ENCODE data around the gene TBX1.

GRCh38 chr22:19802001-19802893 lies 41.7 kb downstream of the TBX1 start:
- TF ChIP-seq POLR2AphosphoS5 (IDR thresholded peaks at IDR 0.05) (no peak), POLR2A (IDR thresholded peaks at IDR 0.05) (no peak), EP300 (IDR thresholded peaks at IDR 0.05) (no peak)
- TF ChIP-seq, protein P1, sequence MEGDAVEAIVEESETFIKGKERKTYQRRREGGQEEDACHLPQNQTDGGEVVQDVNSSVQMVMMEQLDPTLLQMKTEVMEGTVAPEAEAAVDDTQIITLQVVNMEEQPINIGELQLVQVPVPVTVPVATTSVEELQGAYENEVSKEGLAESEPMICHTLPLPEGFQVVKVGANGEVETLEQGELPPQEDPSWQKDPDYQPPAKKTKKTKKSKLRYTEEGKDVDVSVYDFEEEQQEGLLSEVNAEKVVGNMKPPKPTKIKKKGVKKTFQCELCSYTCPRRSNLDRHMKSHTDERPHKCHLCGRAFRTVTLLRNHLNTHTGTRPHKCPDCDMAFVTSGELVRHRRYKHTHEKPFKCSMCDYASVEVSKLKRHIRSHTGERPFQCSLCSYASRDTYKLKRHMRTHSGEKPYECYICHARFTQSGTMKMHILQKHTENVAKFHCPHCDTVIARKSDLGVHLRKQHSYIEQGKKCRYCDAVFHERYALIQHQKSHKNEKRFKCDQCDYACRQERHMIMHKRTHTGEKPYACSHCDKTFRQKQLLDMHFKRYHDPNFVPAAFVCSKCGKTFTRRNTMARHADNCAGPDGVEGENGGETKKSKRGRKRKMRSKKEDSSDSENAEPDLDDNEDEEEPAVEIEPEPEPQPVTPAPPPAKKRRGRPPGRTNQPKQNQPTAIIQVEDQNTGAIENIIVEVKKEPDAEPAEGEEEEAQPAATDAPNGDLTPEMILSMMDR (IDR thresholded peaks at IDR 0.05) = no peak

Measured in stomach (tissue), 4 donors.